Measurements from ENCODE around the gene TRPT1.

The TRPT1 gene

GRCh38 chr11:64216879-64217278, 9.1 kb downstream of the TRPT1 start:
- H3K27ac ChIP-seq (ENCODE audit: low read depth, low read length) = no peak overlapping the region
- H3K4me3 ChIP-seq (ENCODE audit: low read depth in 1 of 5, low read length in 5 of 5) = no peak overlapping the region
- H3K36me3 ChIP-seq (ENCODE audit: control insufficient read depth in 5 of 5, insufficient read depth in 5 of 5, low read length in 5 of 5) = peaks cover 0 to 41% (median 13%) of the 10 kb centered on the region in 5 donors
- H3K9me3 ChIP-seq (ENCODE audit: control insufficient read depth in 5 of 5, low read length in 5 of 5) = no peaks in the 10 kb centered on the region
- no peaks in the 10 kb centered on the region for H3K27me3 ChIP-seq (ENCODE audit: control insufficient read depth in 5 of 5, insufficient read depth in 4 of 5, low read length in 5 of 5)
- no peaks in the 10 kb centered on the region for H3K4me1 ChIP-seq (ENCODE audit: control insufficient read depth in 5 of 5, insufficient read depth in 5 of 5, low read length in 5 of 5)
- no peak overlapping the region for H3K9ac ChIP-seq (ENCODE audit: low read length in 5 of 5)

DNA sequence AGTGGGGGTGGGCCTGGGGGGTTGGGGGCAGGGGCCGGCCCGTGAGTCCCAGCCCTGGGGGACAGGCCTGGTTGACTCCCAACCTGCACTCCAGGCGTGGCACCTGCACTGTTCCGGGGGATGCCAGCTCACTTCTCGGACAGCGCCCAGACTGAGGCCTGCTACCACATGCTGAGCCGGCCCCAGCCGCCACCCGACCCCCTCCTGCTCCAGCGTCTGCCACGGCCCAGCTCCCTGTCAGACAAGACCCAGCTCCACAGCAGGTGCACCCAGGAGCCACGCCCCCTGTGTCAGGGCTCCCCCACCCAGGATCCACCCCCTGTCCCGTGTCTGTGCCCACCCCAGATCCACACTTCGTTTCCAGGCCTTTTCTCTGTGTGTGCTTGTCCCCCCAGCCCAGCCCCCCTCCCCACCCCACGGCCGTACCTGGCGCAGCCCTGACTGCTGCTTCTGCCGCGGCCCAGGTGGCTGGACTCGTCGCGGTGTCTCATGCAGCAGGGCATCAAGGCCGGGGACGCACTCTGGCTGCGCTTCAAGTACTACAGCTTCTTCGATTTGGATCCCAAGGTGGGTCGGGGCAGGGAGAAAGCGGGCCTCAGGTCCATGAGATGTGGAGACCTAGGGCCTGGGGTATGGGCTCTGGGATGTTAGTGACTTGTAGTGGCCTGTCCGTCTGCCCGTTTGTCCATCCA, 14.7 kb downstream of the TRPT1 start:
- peaks cover 0 to 30% (median 18%) of the 10 kb centered on the region in 5 donors for H3K4me1 ChIP-seq (ENCODE audit: control insufficient read depth in 5 of 5, insufficient read depth in 5 of 5, low read length in 5 of 5)
- H3K9ac ChIP-seq (ENCODE audit: low read length in 5 of 5) = no peak overlapping the region
- H3K4me3 ChIP-seq (ENCODE audit: low read depth in 1 of 5, low read length in 5 of 5) = no peak overlapping the region
- no peak overlapping the region for H3K27ac ChIP-seq (ENCODE audit: low read depth, low read length)
- peaks cover 0 to 25% (median 8%) of the 10 kb centered on the region in 5 donors for H3K36me3 ChIP-seq (ENCODE audit: control insufficient read depth in 5 of 5, insufficient read depth in 5 of 5, low read length in 5 of 5)
- no peaks in the 10 kb centered on the region for H3K9me3 ChIP-seq (ENCODE audit: control insufficient read depth in 5 of 5, low read length in 5 of 5)
- no peaks in the 10 kb centered on the region for H3K27me3 ChIP-seq (ENCODE audit: control insufficient read depth in 5 of 5, insufficient read depth in 4 of 5, low read length in 5 of 5)

DNA sequence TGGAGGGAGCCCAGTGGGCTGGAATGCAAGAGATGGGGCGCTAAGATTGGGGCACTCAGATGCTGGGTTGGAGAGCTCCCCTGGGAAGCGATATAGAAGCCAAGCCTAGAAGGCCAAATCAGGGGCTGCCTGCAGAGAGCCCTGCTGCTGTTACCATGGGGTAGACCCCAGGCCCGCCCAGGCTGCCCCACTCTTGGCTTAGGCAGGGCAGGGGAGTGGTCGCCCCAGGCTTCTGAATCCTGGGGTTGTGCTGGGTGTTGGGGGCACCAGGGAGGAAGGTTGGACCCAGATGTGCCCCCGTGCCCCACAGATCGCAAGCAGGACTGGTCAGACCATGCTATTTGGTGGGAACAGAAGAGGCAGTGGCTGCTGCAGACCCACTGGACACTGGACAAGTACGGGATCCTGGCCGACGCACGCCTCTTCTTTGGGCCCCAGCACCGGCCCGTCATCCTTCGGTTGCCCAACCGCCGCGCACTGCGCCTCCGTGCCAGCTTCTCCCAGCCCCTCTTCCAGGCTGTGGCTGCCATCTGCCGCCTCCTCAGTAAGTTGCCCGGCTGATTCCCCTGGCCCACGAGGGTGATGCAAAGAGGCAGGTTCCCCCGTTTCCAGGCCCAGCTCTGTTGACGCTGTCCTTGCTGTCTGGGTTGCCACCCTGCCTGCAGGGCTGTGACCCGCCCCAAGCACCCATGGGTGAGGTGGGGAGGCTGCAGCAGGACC, 15.5 kb downstream of the TRPT1 start:
- no peaks in the 10 kb centered on the region for H3K9me3 ChIP-seq (ENCODE audit: control insufficient read depth in 5 of 5, low read length in 5 of 5)
- H3K4me3 ChIP-seq (ENCODE audit: low read depth in 1 of 5, low read length in 5 of 5) = no peak overlapping the region
- H3K27me3 ChIP-seq (ENCODE audit: control insufficient read depth in 5 of 5, insufficient read depth in 4 of 5, low read length in 5 of 5) = no peaks in the 10 kb centered on the region
- peaks cover 0 to 38% (median 23%) of the 10 kb centered on the region in 5 donors for H3K4me1 ChIP-seq (ENCODE audit: control insufficient read depth in 5 of 5, insufficient read depth in 5 of 5, low read length in 5 of 5)
- peaks cover 0 to 30% (median 11%) of the 10 kb centered on the region in 5 donors for H3K36me3 ChIP-seq (ENCODE audit: control insufficient read depth in 5 of 5, insufficient read depth in 5 of 5, low read length in 5 of 5)
- no peak overlapping the region for H3K9ac ChIP-seq (ENCODE audit: low read length in 5 of 5)
- H3K27ac ChIP-seq (ENCODE audit: low read depth, low read length) = no peak overlapping the region

DNA sequence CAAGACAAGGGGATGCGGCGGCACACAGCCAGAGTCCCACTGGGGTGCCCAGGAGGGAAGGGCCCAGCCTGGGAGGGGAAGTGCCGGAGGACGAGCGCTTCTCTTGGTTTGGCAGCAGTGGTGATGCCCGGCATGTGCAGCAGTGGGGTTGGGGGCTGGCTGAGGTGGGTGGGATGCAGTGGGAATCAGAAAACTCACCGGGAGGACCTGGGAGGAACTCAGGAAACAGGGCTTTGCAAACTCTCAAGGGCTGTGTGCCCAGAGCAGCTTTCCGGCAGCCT, 16.5 kb downstream of the TRPT1 start:
- H3K4me1 ChIP-seq (ENCODE audit: control insufficient read depth in 5 of 5, insufficient read depth in 5 of 5, low read length in 5 of 5) = peaks cover 0 to 42% (median 27%) of the 10 kb centered on the region in 5 donors
- H3K4me3 ChIP-seq (ENCODE audit: low read depth in 1 of 5, low read length in 5 of 5) = peak overlapping the region in 1 of 5 donors; percentile 66
- no peak overlapping the region for H3K9ac ChIP-seq (ENCODE audit: low read length in 5 of 5)
- no peaks in the 10 kb centered on the region for H3K27me3 ChIP-seq (ENCODE audit: control insufficient read depth in 5 of 5, insufficient read depth in 4 of 5, low read length in 5 of 5)
- no peak overlapping the region for H3K27ac ChIP-seq (ENCODE audit: low read depth, low read length)
- H3K36me3 ChIP-seq (ENCODE audit: control insufficient read depth in 5 of 5, insufficient read depth in 5 of 5, low read length in 5 of 5) = peaks cover 0 to 31% (median 11%) of the 10 kb centered on the region in 5 donors
- H3K9me3 ChIP-seq (ENCODE audit: control insufficient read depth in 5 of 5, low read length in 5 of 5) = no peaks in the 10 kb centered on the region

GRCh38 chr11:64208796-64209562, 17.0 kb downstream of the TRPT1 start:
- Histone ChIP-seq H3K27me3 (ENCODE audit: control insufficient read depth in 5 of 5, insufficient read depth in 4 of 5, low read length in 5 of 5) (no peaks in the 10 kb centered on the region), H3K9me3 (ENCODE audit: control insufficient read depth in 5 of 5, low read length in 5 of 5) (no peaks in the 10 kb centered on the region), H3K4me1 (ENCODE audit: control insufficient read depth in 5 of 5, insufficient read depth in 5 of 5, low read length in 5 of 5) (peaks cover 0 to 47% (median 32%) of the 10 kb centered on the region in 5 donors), H3K36me3 (ENCODE audit: control insufficient read depth in 5 of 5, insufficient read depth in 5 of 5, low read length in 5 of 5) (peaks cover 0 to 35% (median 15%) of the 10 kb centered on the region in 5 donors), H3K27ac (ENCODE audit: low read depth, low read length) (peak overlapping the region; percentile 54), H3K4me3 (ENCODE audit: low read depth in 1 of 5, low read length in 5 of 5) (peak overlapping the region in 1 of 5 donors; percentile 66), H3K9ac (ENCODE audit: low read length in 5 of 5) (peak overlapping the region in 1 of 5 donors; percentile 85)

- Histone ChIP-seq H3K27me3 (ENCODE audit: control insufficient read depth in 5 of 5, insufficient read depth in 4 of 5, low read length in 5 of 5) (no peaks in the 10 kb centered on the region), H3K9me3 (ENCODE audit: control insufficient read depth in 5 of 5, low read length in 5 of 5) (no peaks in the 10 kb centered on the region), H3K4me1 (ENCODE audit: control insufficient read depth in 5 of 5, insufficient read depth in 5 of 5, low read length in 5 of 5) (peaks cover 0 to 47% (median 32%) of the 10 kb centered on the region in 5 donors), H3K4me3 (ENCODE audit: low read depth in 1 of 5, low read length in 5 of 5) (peak overlapping the region in 4 of 5 donors; percentile 59 to 67 (median 64)), H3K9ac (ENCODE audit: low read length in 5 of 5) (peak overlapping the region in 4 of 5 donors; percentile 55 to 85 (median 73)), H3K27ac (ENCODE audit: low read depth, low read length) (peak overlapping the region; percentile 54), H3K36me3 (ENCODE audit: control insufficient read depth in 5 of 5, insufficient read depth in 5 of 5, low read length in 5 of 5) (peaks cover 0 to 43% (median 23%) of the 10 kb centered on the region in 5 donors)
Measured at GRCh38 chr11:64208086-64208795, 17.7 kb downstream of the TRPT1 start.

DNA sequence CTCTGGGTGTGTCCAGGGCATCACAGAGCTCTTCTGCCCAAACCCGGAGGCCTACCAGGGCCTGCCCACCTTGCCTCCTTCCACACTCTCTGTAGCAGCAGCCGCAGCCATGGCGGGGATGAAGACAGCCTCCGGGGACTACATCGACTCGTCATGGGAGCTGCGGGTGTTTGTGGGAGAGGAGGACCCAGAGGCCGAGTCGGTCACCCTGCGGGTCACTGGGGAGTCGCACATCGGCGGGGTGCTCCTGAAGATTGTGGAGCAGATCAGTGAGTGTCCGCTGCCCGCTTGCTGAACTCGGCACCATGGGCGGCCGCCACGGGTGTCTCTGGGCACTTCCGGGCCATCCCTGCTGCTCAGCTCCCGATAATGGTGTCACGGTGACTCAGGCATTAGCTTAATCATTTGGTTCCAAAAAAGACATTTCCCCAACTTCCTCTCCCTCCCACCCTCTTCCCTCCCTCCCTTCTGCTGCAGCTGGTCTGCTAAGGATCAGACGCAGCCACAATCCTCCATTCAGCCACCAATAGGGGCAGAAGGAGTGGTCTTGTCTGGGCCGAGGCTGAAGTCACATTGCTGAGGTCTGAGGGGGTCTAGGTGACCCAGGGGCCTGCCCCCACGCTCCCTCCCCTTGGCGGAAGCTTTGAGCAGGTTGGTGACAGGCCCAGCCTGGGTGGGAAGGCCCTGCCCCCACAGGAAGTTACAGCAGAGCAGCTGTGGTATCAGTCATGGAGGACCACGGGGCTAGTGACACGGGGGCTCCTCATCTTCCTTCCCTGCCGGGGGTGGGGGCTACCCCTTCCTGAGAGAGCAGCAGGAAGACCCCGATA, 18.5 kb downstream of the TRPT1 start:
- H3K4me3 ChIP-seq (ENCODE audit: low read depth in 1 of 5, low read length in 5 of 5) = peak overlapping the region; percentile 59 to 67 (median 63)
- no peaks in the 10 kb centered on the region for H3K27me3 ChIP-seq (ENCODE audit: control insufficient read depth in 5 of 5, insufficient read depth in 4 of 5, low read length in 5 of 5)
- H3K36me3 ChIP-seq (ENCODE audit: control insufficient read depth in 5 of 5, insufficient read depth in 5 of 5, low read length in 5 of 5) = peaks cover 0 to 48% (median 30%) of the 10 kb centered on the region in 5 donors
- no peaks in the 10 kb centered on the region for H3K9me3 ChIP-seq (ENCODE audit: control insufficient read depth in 5 of 5, low read length in 5 of 5)
- H3K4me1 ChIP-seq (ENCODE audit: control insufficient read depth in 5 of 5, insufficient read depth in 5 of 5, low read length in 5 of 5) = peaks cover 0 to 47% (median 32%) of the 10 kb centered on the region in 5 donors
- peak overlapping the region in 4 of 5 donors; percentile 72 to 85 (median 79) for H3K9ac ChIP-seq (ENCODE audit: low read length in 5 of 5)
- peak overlapping the region; percentile 75 for H3K27ac ChIP-seq (ENCODE audit: low read depth, low read length)

DNA sequence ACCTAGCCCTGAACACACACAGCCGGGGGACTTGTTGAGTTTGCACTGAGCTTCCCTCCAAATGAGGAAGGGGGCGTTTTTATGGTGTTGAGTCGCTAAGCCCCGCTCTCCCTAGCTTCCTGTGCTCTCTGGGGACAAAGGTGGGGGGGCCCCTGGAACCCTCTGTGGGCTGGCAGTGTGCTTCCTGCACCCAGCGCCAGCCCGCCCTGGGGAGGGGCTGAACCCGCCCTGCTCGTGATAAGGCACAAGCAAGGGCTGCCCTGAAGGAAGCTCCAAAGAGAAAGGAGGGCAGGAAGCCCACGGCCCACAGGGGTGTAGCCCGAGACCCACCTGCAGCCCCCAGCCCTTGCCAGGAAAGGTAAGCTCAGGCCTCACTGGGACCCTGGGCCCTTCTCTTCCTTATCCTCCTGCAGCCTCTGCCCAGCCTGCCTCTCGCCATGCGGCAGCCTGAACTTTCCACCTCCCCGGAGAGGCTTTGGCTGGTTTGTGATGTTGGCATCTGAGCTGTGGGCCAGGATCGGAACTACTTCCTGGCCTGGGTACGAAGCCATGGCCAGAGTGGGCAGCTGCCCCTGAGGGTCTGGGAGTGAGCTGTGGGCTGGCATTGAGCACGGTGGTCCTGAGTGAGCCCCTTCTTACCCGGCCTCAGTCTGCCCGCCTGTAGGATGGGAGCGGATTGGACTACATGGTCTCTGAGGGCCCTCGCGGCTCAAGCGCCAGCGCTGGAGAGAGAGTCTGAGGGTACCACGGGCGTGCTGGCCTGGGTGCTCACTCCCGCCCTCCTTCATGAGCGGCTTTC, 19.3 kb downstream of the TRPT1 start, which contains the start of gene FERMT3:
TSS of gene FERMT3 (plus strand) at position 265 of the 799 bp plus-strand sequence. CDS start 644 bp downstream, outside the sequence.
- H3K4me1 ChIP-seq (ENCODE audit: control insufficient read depth in 5 of 5, insufficient read depth in 5 of 5, low read length in 5 of 5) = peaks cover 0 to 47% (median 32%) of the 10 kb centered on the region in 5 donors
- peak within 1 kb of the TSS; percentile 75 for H3K27ac ChIP-seq (ENCODE audit: low read depth, low read length)
- H3K27me3 ChIP-seq (ENCODE audit: control insufficient read depth in 5 of 5, insufficient read depth in 4 of 5, low read length in 5 of 5) = no peaks in the 10 kb centered on the region
- H3K9ac ChIP-seq (ENCODE audit: low read length in 5 of 5) = peak within 1 kb of the TSS in 4 of 5 donors; percentile 72 to 85 (median 79)
- H3K36me3 ChIP-seq (ENCODE audit: control insufficient read depth in 5 of 5, insufficient read depth in 5 of 5, low read length in 5 of 5) = peaks cover 2 to 47% (median 31%) of the 10 kb centered on the region in 5 donors
- peak within 1 kb of the TSS; percentile 59 to 67 (median 63) for H3K4me3 ChIP-seq (ENCODE audit: low read depth in 1 of 5, low read length in 5 of 5)
- H3K9me3 ChIP-seq (ENCODE audit: control insufficient read depth in 5 of 5, low read length in 5 of 5) = no peaks in the 10 kb centered on the region
